H9 (cell line): ENCODE results near the gene NXT1. TPM values are rescaled to one million over a fixed set of nuclear protein-coding genes. Genes with fewer than 3 reads are reported as not detected.
A peak's percentile ranks its signal among the peaks of the same experiment; 100 is the strongest.

Source experiments
- DNase-seq: peaks from one replicate; pipeline ENCODE4 v3.0.0-alpha.2; 2017
- H2AFZ ChIP-seq: one replicate; pipeline ENCODE4 v1.6.1; 2013; ENCODE audit warnings: mild to moderate bottlenecking, low read length, control low read depth, moderate library complexity
- H2AK5ac ChIP-seq: 2 replicates; pipeline ENCODE4 v1.6.1; 2013; ENCODE audit warnings: low read length, control low read depth, mixed read lengths; ENCODE audit not compliant: insufficient read length
- H2BK120ac ChIP-seq: one replicate; pipeline ENCODE4 v1.6.1; 2013; ENCODE audit warnings: low read depth, mild to moderate bottlenecking, low read length, control low read depth, inconsistent platforms; ENCODE audit not compliant: poor library complexity, severe bottlenecking
- H2BK12ac ChIP-seq: 2 replicates; pipeline ENCODE4 v1.6.1; 2013; ENCODE audit warnings: low read length, control low read depth, mixed read lengths, low read depth; ENCODE audit not compliant: insufficient read length
- H2BK15ac ChIP-seq: 2 replicates; pipeline ENCODE4 v1.6.1; 2013; ENCODE audit warnings: low read depth, low read length, control low read depth
- H2BK20ac ChIP-seq: one replicate; pipeline ENCODE4 v1.6.1; 2013; ENCODE audit warnings: low read depth, mild to moderate bottlenecking, low read length, control low read depth, inconsistent platforms; ENCODE audit not compliant: poor library complexity, severe bottlenecking
- H2BK5ac ChIP-seq: 2 replicates; pipeline ENCODE4 v1.6.1; 2013; ENCODE audit warnings: low read length, control low read depth, mixed read lengths; ENCODE audit not compliant: insufficient read length
- H3K14ac ChIP-seq: 2 replicates; pipeline ENCODE4 v1.6.1; 2013; ENCODE audit warnings: low read length, control low read depth; ENCODE audit not compliant: insufficient read depth
- H3K18ac ChIP-seq: 2 replicates; pipeline ENCODE4 v1.6.1; 2013; ENCODE audit warnings: low read depth, mild to moderate bottlenecking, mixed read lengths, low read length, control low read depth; ENCODE audit not compliant: insufficient read length
- H3K23ac ChIP-seq: 2 replicates; pipeline ENCODE4 v1.6.1; 2013; ENCODE audit warnings: low read length, control low read depth, mixed read lengths, low read depth; ENCODE audit not compliant: insufficient read length
- H3K23me2 ChIP-seq: 2 replicates; pipeline ENCODE4 v1.6.1; 2013; ENCODE audit warnings: low read depth, mild to moderate bottlenecking, mixed read lengths, low read length, control low read depth; ENCODE audit not compliant: insufficient read length, poor library complexity, severe bottlenecking
- H3K27ac ChIP-seq: 2 replicates; pipeline ENCODE4 v1.5.1; 2013; ENCODE audit warnings: low read length, control low read depth, mixed read lengths, low read depth; ENCODE audit not compliant: insufficient read length
- H3K27me3 ChIP-seq: 2 replicates; pipeline ENCODE4 v1.6.1; 2013; ENCODE audit warnings: low read length, control low read depth, inconsistent platforms; ENCODE audit not compliant: insufficient read depth
- H3K4ac ChIP-seq: 2 replicates; pipeline ENCODE4 v1.6.1; 2013; ENCODE audit warnings: low read depth, mild to moderate bottlenecking, control low read depth, inconsistent platforms, low read length, moderate library complexity
- H3K4me1 ChIP-seq: 2 replicates; pipeline ENCODE4 v1.6.1; 2013; ENCODE audit warnings: low read length, control low read depth, inconsistent platforms; ENCODE audit not compliant: insufficient read depth
- H3K4me2 ChIP-seq: 2 replicates; pipeline ENCODE4 v1.6.1; 2013; ENCODE audit warnings: low read length, control low read depth, mixed read lengths; ENCODE audit not compliant: insufficient read length, insufficient read depth
- H3K56ac ChIP-seq: 2 replicates; pipeline ENCODE4 v1.6.1; 2013; ENCODE audit warnings: low read depth, mild to moderate bottlenecking, mixed read lengths, low read length, control low read depth; ENCODE audit not compliant: insufficient read length
- H3K79me1 ChIP-seq: 2 replicates; pipeline ENCODE4 v1.6.1; 2013; ENCODE audit warnings: low read depth, mild to moderate bottlenecking, moderate library complexity, low read length, control low read depth, inconsistent platforms; ENCODE audit not compliant: insufficient read depth, poor library complexity, severe bottlenecking
- H3K79me2 ChIP-seq: 2 replicates; pipeline ENCODE4 v1.6.1; 2013; ENCODE audit warnings: low read length, control low read depth, inconsistent platforms; ENCODE audit not compliant: insufficient read depth
- H3K9ac ChIP-seq: 2 replicates; pipeline ENCODE4 v1.6.1; 2013; ENCODE audit warnings: low read length, control low read depth, mixed read lengths; ENCODE audit not compliant: insufficient read length; ENCODE audit errors: extremely low read depth
- H3K9me3 ChIP-seq: one replicate; pipeline ENCODE4 v1.6.1; 2013; ENCODE audit warnings: low read depth, low read length, inconsistent platforms; ENCODE audit not compliant: control insufficient read depth
- H3T11ph ChIP-seq: one replicate; pipeline ENCODE4 v1.6.1; 2013; ENCODE audit warnings: mild to moderate bottlenecking, low read length, control low read depth, inconsistent platforms
- H4K20me1 ChIP-seq: one replicate; pipeline ENCODE4 v1.6.1; 2013; ENCODE audit not compliant: control insufficient read depth, insufficient read length, insufficient read depth
- H4K5ac ChIP-seq: 2 replicates; pipeline ENCODE4 v1.6.1; 2013; ENCODE audit warnings: low read depth, mild to moderate bottlenecking, mixed read lengths, low read length, control low read depth; ENCODE audit not compliant: insufficient read length
- H4K8ac ChIP-seq: replicated peaks from 2 replicates; pipeline ENCODE4 v1.6.1; 2013; ENCODE audit warnings: low read length, control low read depth, mixed read lengths, low read depth; ENCODE audit not compliant: insufficient read length
- H4K91ac ChIP-seq: 2 replicates; pipeline ENCODE4 v1.6.1; 2013; ENCODE audit warnings: low read depth, mild to moderate bottlenecking, moderate library complexity, mixed read lengths, low read length, control low read depth; ENCODE audit not compliant: insufficient read length
- H3K27ac Mint-ChIP-seq, 3 experiments: 2 replicates in 2 of 3; 3 replicates in 1 of 3; pipeline ENCODE4 v1.8.0; 2020 to 2021; ENCODE audit warnings: mixed read lengths in 3 of 3, mild to moderate bottlenecking in 1 of 3, moderate library complexity in 1 of 3
- H3K27me3 Mint-ChIP-seq: 2 replicates; pipeline ENCODE4 v1.8.0; 2021; ENCODE audit warnings: low read depth, mild to moderate bottlenecking, moderate library complexity, mixed read lengths
- H3K36me3 Mint-ChIP-seq, 3 experiments: 2 replicates in 2 of 3; 3 replicates in 1 of 3; pipeline ENCODE4 v1.8.0; 2020 to 2021; ENCODE audit warnings: low read depth in 3 of 3, mixed read lengths in 3 of 3; ENCODE audit not compliant: insufficient read depth in 1 of 3
- H3K4me1 Mint-ChIP-seq, 2 experiments: 2 replicates each; pipeline ENCODE4 v1.8.0; 2020; ENCODE audit warnings: mixed read lengths in 2 of 2
- H3K4me3 Mint-ChIP-seq, 2 experiments: 2 replicates in 1 of 2; 3 replicates in 1 of 2; pipeline ENCODE4 v1.8.0; 2020 to 2021; ENCODE audit warnings: mild to moderate bottlenecking in 2 of 2, mixed read lengths in 2 of 2, moderate library complexity in 1 of 2
- H3K9me3 Mint-ChIP-seq, 2 experiments: 2 replicates in 1 of 2; 3 replicates in 1 of 2; pipeline ENCODE4 v1.8.0; 2020; ENCODE audit warnings: mild to moderate bottlenecking in 2 of 2, mixed read lengths in 2 of 2, moderate library complexity in 1 of 2
- WGBS: extraction: QIAGEN DNeasy Blood & Tissue Kit; methylation state at CpG from one replicate; pipeline ENCODE4 v1.1.7; 2013; ENCODE audit warnings: missing lambda C conversion rate, low lambda C conversion rate, mixed read lengths; ENCODE audit not compliant: insufficient read length; ENCODE audit errors: extremely low coverage; 5-methylcytosine and 5-hydroxymethylcytosine counted together
- total RNA-seq: library from RNA; stranded (reverse); gene quantifications from 2 replicates; pipeline ENCODE4 v1.2.1, GENCODE V29; 2021
- TF ChIP-seq, protein P1 (sequence below): fragments of 200-600 bp; sonication (generic); conservative IDR thresholded peaks from 3 replicates; pipeline ENCODE4 v1.8.0; 2021; ENCODE audit warnings: antibody characterized with exemption, mild to moderate bottlenecking

NXT1 gene
- total RNA-seq, 1 experiment from 2014 or later, result 25.5 TPM

DNA sequence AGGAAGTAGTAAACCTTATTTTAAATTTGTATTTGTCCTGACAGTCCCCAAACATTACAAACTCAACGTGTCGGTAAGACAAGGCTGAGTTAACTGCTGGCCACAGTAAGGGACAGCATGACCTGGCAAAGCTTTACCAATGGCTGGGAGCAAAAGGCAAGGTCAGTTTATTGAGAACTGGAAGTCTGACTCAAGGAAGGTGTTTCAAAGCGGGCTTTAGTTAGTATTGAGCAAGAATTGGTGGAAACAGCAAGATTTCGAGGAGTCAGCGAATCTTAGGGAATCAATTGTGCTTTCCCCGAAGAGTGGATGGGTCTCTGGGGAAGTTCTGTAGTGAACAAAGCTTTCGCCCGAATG is 10.5 kb downstream of the NXT1 start:
- Mint-ChIP-seq H3K4me3 (peak overlapping the region; percentile 72 to 90), H3K27me3 (no peaks in the 10 kb centered on the region), H3K9me3 (no peaks in the 10 kb centered on the region; a peak in 1 of 5 replicates), H3K36me3 (peaks cover 13 to 15% (median 14%) of the 10 kb centered on the region in 3 experiments), H3K27ac (peak overlapping the region; percentile 84 to 98 (median 97); a peak in 5 of 7 replicates), H3K4me1 (peaks cover 22 to 36% of the 10 kb centered on the region in 2 experiments)
- H2BK12ac ChIP-seq, result no peak overlapping the region
- H3K23ac ChIP-seq, result no peak overlapping the region
- H2BK5ac ChIP-seq, result no peak overlapping the region
- H4K5ac ChIP-seq, result no peak overlapping the region
- H3K79me1 ChIP-seq, result peaks cover 3% of the 10 kb centered on the region
- no peak overlapping the region for H2BK20ac ChIP-seq
- H3K9me3 ChIP-seq, result no peaks in the 10 kb centered on the region
- H3K56ac ChIP-seq, result no peak overlapping the region
- H3K9ac ChIP-seq, result peak overlapping the region; percentile 85
- H3K23me2 ChIP-seq, result peaks cover 13% of the 10 kb centered on the region
- 0 out of 2 replicates have a peak overlapping the region, but pooled peaks have one; percentile 6 for H3K4ac ChIP-seq
- WGBS, result no CpG with 5 or more reads among the region's 8 CpGs
- H4K20me1 ChIP-seq, result no peaks in the 10 kb centered on the region
- no peak overlapping the region for H2AK5ac ChIP-seq
- peak overlapping the region; percentile 21 for H4K91ac ChIP-seq
- no peak overlapping the region for H2BK15ac ChIP-seq
- H3K27ac ChIP-seq, result peak overlapping the region; percentile 40
- H3K18ac ChIP-seq, result peak overlapping the region; percentile 96
- H3K27me3 ChIP-seq, result no peaks in the 10 kb centered on the region
- H3K79me2 ChIP-seq, result peaks cover 5% of the 10 kb centered on the region; the same call in 1 of the 2 replicates
- H2AFZ ChIP-seq, result no peak overlapping the region
- no peak overlapping the region for H4K8ac ChIP-seq
- peak overlapping the region; percentile 58; the same call in 1 of the 2 replicates for H3K14ac ChIP-seq
- no peaks in the 10 kb centered on the region; the same call in 1 of the 2 replicates for H3K4me1 ChIP-seq
- peak overlapping the region; percentile 88 for H3K4me2 ChIP-seq
- TF ChIP-seq, protein P1, sequence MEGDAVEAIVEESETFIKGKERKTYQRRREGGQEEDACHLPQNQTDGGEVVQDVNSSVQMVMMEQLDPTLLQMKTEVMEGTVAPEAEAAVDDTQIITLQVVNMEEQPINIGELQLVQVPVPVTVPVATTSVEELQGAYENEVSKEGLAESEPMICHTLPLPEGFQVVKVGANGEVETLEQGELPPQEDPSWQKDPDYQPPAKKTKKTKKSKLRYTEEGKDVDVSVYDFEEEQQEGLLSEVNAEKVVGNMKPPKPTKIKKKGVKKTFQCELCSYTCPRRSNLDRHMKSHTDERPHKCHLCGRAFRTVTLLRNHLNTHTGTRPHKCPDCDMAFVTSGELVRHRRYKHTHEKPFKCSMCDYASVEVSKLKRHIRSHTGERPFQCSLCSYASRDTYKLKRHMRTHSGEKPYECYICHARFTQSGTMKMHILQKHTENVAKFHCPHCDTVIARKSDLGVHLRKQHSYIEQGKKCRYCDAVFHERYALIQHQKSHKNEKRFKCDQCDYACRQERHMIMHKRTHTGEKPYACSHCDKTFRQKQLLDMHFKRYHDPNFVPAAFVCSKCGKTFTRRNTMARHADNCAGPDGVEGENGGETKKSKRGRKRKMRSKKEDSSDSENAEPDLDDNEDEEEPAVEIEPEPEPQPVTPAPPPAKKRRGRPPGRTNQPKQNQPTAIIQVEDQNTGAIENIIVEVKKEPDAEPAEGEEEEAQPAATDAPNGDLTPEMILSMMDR, result no peak
- no peak for DNase-seq
- H2BK120ac ChIP-seq, result no peak overlapping the region
- H3T11ph ChIP-seq, result no peak overlapping the region
